HCT116 (cell line): Measurements from ENCODE around the gene EHMT1. TPM values are rescaled to one million over a fixed set of nuclear protein-coding genes. Genes with fewer than 3 reads are reported as not detected.

ENCODE experiments used
- ATAC-seq: fragments of 200-7000 bp; cut with Tn5 transposase; 2 replicates; pipeline ENCODE4 v1.9.1; 2020; ENCODE audit warnings: mild to moderate bottlenecking, moderate library complexity
- BruUV-seq: library from RNA; stranded (reverse); fragments of 400-500 nt; replicated peaks from 2 replicates; lab custom pipeline; 2021; lab: Mats Ljungman, UMichigan
- CTCF ChIA-PET: fragments of 300-600 bp; sonication (Branson Sonifier 250); formaldehyde crosslinking; loops from one replicate; lab custom pipeline; 2021; ENCODE audit warnings: antibody characterized with exemption; lab: Charles Lee
- POLR2A ChIA-PET: fragments of 300-600, 350-600 bp; sonication (Branson Sonifier 250); formaldehyde crosslinking; loops from one replicate; lab custom pipeline; 2021; ENCODE audit warnings: antibody characterized with exemption; lab: Charles Lee
- RAD21 ChIA-PET, 2 experiments: fragments of 300-600 bp; sonication (Branson Sonifier 250); formaldehyde crosslinking; loops; one replicate each; lab custom pipeline; 2023; ENCODE audit warnings: low total read pairs in 2 of 2; ENCODE audit not compliant: uncharacterized antibody in 2 of 2, unreplicated experiment in 2 of 2, low non-redundant PET in 1 of 2; lab: Charles Lee
- DNase-seq: peaks from one replicate; pipeline ENCODE4 v3.0.0-alpha.2; 2010; ENCODE audit warnings: low read depth, low spot score
- H2AFZ ChIP-seq: fragments of 200-600 bp; shearing (Covaris generic), sonication (generic); 2 replicates; pipeline ENCODE4 v1.6.1; 2017; ENCODE audit warnings: low read depth, mixed run types, mixed read lengths, antibody characterized with exemption, low read length; ENCODE audit not compliant: poor library complexity, severe bottlenecking
- H3K27ac ChIP-seq: 2 replicates; pipeline ENCODE4 v1.5.1; 2012; ENCODE audit warnings: low read depth, low read length
- H3K27me3 ChIP-seq: fragments of 200-600 bp; sonication (generic); 2 replicates; pipeline ENCODE4 v1.6.1; 2016; ENCODE audit warnings: mixed run types, low read length, mixed read lengths; ENCODE audit not compliant: insufficient read depth
- H3K36me3 ChIP-seq, 2 experiments: fragments of 200-500 bp in 1 of 2; fragments of 200-600 bp in 1 of 2; sonication (Bioruptor generic) in 1 of 2; sonication (generic) in 1 of 2; 2 replicates each; pipeline versions ENCODE4 v1.5.1 to v1.6.1; 2014 to 2016; ENCODE audit warnings: low read length in 2 of 2, inconsistent platforms in 1 of 2, mixed read lengths in 1 of 2, mixed run types in 1 of 2; ENCODE audit not compliant: insufficient read depth in 2 of 2, control insufficient read depth in 1 of 2
- H3K4me1 ChIP-seq, 2 experiments: fragments of 200-600 bp in 1 of 2; sonication (generic) in 1 of 2; 2 replicates each; pipeline versions ENCODE4 v1.5.1 to v1.6.1; 2012 to 2017; ENCODE audit warnings: low read length in 2 of 2, inconsistent platforms in 1 of 2, mild to moderate bottlenecking in 1 of 2, mixed read lengths in 1 of 2, mixed run types in 1 of 2, moderate library complexity in 1 of 2; ENCODE audit not compliant: insufficient read depth in 2 of 2, control insufficient read depth in 1 of 2
- H3K4me2 ChIP-seq: fragments of 200-600 bp; sonication (generic); 2 replicates; pipeline ENCODE4 v1.6.1; 2017; ENCODE audit warnings: mixed run types, low read length, mixed read lengths
- H3K4me3 ChIP-seq, 2 experiments: fragments of 200-600 bp in 1 of 2; sonication (generic) in 1 of 2; replicated peaks in 1 of 2; 2 replicates each; pipeline ENCODE4 v1.5.1; 2011 to 2016; ENCODE audit warnings: low read length in 2 of 2, control low read depth in 1 of 2, low read depth in 1 of 2, mild to moderate bottlenecking in 1 of 2, mixed read lengths in 1 of 2, mixed run types in 1 of 2
- H3K79me2 ChIP-seq: fragments of 200-600 bp; sonication (generic); 2 replicates; pipeline ENCODE4 v1.6.1; 2017; ENCODE audit warnings: mild to moderate bottlenecking, mixed run types, low read length, moderate library complexity, mixed read lengths; ENCODE audit not compliant: insufficient read depth
- H3K9ac ChIP-seq: fragments of 200-600 bp; sonication (generic); 2 replicates; pipeline ENCODE4 v1.6.1; 2016; ENCODE audit warnings: low read length, mixed read lengths
- H3K9me2 ChIP-seq: fragments of 200-600 bp; sonication (generic), shearing (Covaris generic); 2 replicates; pipeline ENCODE4 v1.6.1; 2017; ENCODE audit warnings: mixed run types, mild to moderate bottlenecking, moderate library complexity; ENCODE audit not compliant: insufficient read depth
- H3K9me3 ChIP-seq, 2 experiments: fragments of 200-500 bp in 1 of 2; fragments of 200-600 bp in 1 of 2; sonication (Bioruptor generic) in 1 of 2; sonication (generic) in 1 of 2; 2 replicates each; pipeline ENCODE4 v1.6.1; 2014 to 2017; ENCODE audit warnings: low read length in 2 of 2, mixed read lengths in 2 of 2, inconsistent platforms in 1 of 2, low read depth in 1 of 2, mild to moderate bottlenecking in 1 of 2, mixed run types in 1 of 2, moderate library complexity in 1 of 2; ENCODE audit not compliant: control insufficient read depth in 1 of 2, insufficient read depth in 1 of 2
- H4K20me1 ChIP-seq: fragments of 200-600 bp; sonication (generic), shearing (Covaris generic); 2 replicates; pipeline ENCODE4 v1.6.1; 2017; ENCODE audit warnings: mixed run types, mild to moderate bottlenecking, moderate library complexity; ENCODE audit not compliant: insufficient read depth
- EZH2 ChIP-seq: fragments of 200-600 bp; sonication (generic); IDR thresholded peaks from 2 replicates; pipeline ENCODE4 v1.6.1; 2017; ENCODE audit warnings: antibody characterized with exemption, mixed run types
- SRF ChIP-seq: IDR thresholded peaks from 2 replicates; pipeline ENCODE4 v1.6.1; 2012; ENCODE audit warnings: low read depth
- ZNF274 ChIP-seq: fragments of 200-500 bp; sonication (Bioruptor generic); IDR thresholded peaks from 2 replicates; pipeline ENCODE4 v1.6.1; 2014; ENCODE audit warnings: mild to moderate bottlenecking, low read depth, low read length, inconsistent platforms
- intact Hi-C: fragments of 100-400 bp; cut with micrococcal nuclease; formaldehyde crosslinking; loops from 2 replicates; pipeline ENCODE4 v1.10.0; 2022
- total RNA-seq: library from RNA; stranded (reverse); gene quantifications from one replicate; pipeline ENCODE4 v1.2.1, GENCODE V29; 2021; ENCODE audit not compliant: unreplicated experiment
- TF ChIP-seq, protein P1 (sequence below): IDR thresholded peaks from 2 replicates; pipeline ENCODE4 v1.6.1; 2012; ENCODE audit warnings: low read depth

EHMT1 gene
- total RNA-seq, 1 experiment from 2014 or later: 86.1 TPM

DNA sequence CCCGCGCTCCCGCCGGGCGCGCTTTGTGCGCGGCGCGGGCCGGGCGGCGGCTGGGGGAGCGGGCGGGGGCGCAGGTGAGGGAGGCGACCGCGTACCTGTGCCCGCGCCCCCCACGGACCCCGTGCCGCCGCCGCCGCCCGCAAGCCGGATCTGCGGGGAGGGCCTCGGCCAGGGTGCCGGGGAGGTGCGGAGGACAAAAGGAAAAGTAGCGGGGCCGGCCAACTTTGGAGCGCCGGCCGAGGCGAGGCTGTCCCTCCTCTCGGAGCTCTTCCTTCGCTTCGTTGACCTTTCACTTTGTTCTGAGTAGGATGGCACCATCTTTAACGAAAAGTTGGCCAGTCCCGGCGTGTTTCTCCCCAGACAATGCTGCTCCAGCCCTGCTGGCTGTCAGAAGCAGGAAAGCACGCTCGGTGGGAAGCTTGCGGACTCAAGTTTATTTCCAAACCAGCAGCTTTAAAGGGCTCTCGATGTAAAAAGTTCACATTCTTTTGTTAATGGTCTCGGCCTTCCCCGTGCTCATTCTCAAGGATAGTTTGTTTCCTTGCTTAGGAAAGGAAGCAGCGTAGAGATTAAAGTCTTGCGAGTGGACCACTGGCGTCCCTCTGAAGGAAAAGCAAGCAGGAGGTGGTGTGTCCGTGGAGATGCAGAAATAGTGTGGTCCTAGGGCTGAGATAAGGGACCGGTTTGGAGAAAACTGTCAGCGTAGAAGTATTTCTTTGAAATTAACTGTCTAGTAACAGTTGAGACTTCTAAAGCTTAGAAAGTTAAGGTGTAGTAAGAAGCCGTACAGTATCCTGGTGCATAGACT lies 639 bp downstream of the EHMT1 start:
- no TSS peak for BruUV-seq
- H3K36me3 ChIP-seq: peaks cover 2 to 21% of the 10 kb centered on the region in 2 experiments; a peak in 2 of 4 replicates
- CTCF ChIA-PET: interaction anchor here (0.9 to 1.2 kb wide), 2 partner anchors 68 to 75 kb away, joined by 3 to 4 read pairs; partner anchors contain the start of gene MRPL41

More for the DNA sequence above, 639 bp downstream of the EHMT1 start:
- ATAC-seq (peak; percentile 6), DNase-seq (no peak)
- H4K20me1 ChIP-seq: peaks cover 5% of the 10 kb centered on the region; the same call in 1 of the 2 replicates
- H3K9me3 ChIP-seq: no peaks in the 10 kb centered on the region
- no peaks in the 10 kb centered on the region for H3K9me2 ChIP-seq
- H3K27ac ChIP-seq: peak overlapping the region; percentile 72
- peak overlapping the region; percentile 74 to 88 for H3K4me3 ChIP-seq
- ChIA-PET RAD21 (no interaction called here), POLR2A (interaction anchor here (0.8 to 1.0 kb wide), 3 partner anchors 14 to 37 kb away, joined by 3 read pairs; partner anchors contain the start of gene ARRDC1)
- H3K9ac ChIP-seq: peak overlapping the region; percentile 82
- peak overlapping the region; percentile 91 for H3K4me2 ChIP-seq
- TF ChIP-seq, protein P1, sequence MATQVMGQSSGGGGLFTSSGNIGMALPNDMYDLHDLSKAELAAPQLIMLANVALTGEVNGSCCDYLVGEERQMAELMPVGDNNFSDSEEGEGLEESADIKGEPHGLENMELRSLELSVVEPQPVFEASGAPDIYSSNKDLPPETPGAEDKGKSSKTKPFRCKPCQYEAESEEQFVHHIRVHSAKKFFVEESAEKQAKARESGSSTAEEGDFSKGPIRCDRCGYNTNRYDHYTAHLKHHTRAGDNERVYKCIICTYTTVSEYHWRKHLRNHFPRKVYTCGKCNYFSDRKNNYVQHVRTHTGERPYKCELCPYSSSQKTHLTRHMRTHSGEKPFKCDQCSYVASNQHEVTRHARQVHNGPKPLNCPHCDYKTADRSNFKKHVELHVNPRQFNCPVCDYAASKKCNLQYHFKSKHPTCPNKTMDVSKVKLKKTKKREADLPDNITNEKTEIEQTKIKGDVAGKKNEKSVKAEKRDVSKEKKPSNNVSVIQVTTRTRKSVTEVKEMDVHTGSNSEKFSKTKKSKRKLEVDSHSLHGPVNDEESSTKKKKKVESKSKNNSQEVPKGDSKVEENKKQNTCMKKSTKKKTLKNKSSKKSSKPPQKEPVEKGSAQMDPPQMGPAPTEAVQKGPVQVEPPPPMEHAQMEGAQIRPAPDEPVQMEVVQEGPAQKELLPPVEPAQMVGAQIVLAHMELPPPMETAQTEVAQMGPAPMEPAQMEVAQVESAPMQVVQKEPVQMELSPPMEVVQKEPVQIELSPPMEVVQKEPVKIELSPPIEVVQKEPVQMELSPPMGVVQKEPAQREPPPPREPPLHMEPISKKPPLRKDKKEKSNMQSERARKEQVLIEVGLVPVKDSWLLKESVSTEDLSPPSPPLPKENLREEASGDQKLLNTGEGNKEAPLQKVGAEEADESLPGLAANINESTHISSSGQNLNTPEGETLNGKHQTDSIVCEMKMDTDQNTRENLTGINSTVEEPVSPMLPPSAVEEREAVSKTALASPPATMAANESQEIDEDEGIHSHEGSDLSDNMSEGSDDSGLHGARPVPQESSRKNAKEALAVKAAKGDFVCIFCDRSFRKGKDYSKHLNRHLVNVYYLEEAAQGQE: no peak
- no peak for TF ChIP-seq EZH2
- no peak for TF ChIP-seq ZNF274
- TF ChIP-seq SRF: no peak
- H2AFZ ChIP-seq: no peak overlapping the region
- peaks cover 19 to 30% of the 10 kb centered on the region in 2 experiments for H3K4me1 ChIP-seq
- H3K27me3 ChIP-seq: no peaks in the 10 kb centered on the region
- peaks cover 79% of the 10 kb centered on the region for H3K79me2 ChIP-seq
- intact Hi-C loops: no loop called here
